H1 (cell line): ENCODE data around the gene IFITM10. TPM values are rescaled to one million over a fixed set of nuclear protein-coding genes. Genes with fewer than 3 reads are reported as not detected.

Experiments used
- CTCF ChIA-PET: fragments of 300-600 bp; sonication (Branson Sonifier 250); formaldehyde crosslinking; loops from one replicate; lab custom pipeline; 2021; ENCODE audit not compliant: partially characterized antibody; lab: Charles Lee
- POLR2A ChIA-PET: fragments of 300-600 bp; sonication (Branson Sonifier 250); formaldehyde crosslinking; loops from one replicate; lab custom pipeline; 2021; ENCODE audit warnings: inconsistent platforms; ENCODE audit not compliant: partially characterized antibody; lab: Charles Lee
- DNase-seq, 2 experiments: peaks; one replicate each; pipeline versions ENCODE4 v3.0.0 to v3.0.0-alpha.2; 2010 to 2022; ENCODE audit warnings: low spot score in 2 of 2, low read depth in 1 of 2, mixed read lengths in 1 of 2
- FAIRE-seq: peaks from 2 replicates; lab custom pipeline; 2011; peaks lifted over from hg19 to GRCh38; lab: Jason Lieb, UNC
- H2AFZ ChIP-seq: 2 replicates; pipeline ENCODE4 v1.8.1; 2012; ENCODE audit warnings: low read length, inconsistent platforms
- H2AK5ac ChIP-seq: 2 replicates; pipeline ENCODE4 v1.6.1; 2013; ENCODE audit warnings: low read depth, low read length
- H2BK120ac ChIP-seq: replicated peaks from 2 replicates; pipeline ENCODE3; 2013; ENCODE audit warnings: low read depth, low read length, inconsistent platforms
- H2BK12ac ChIP-seq: 2 replicates; pipeline ENCODE4 v1.6.1; 2013; ENCODE audit warnings: low read depth, low read length
- H2BK15ac ChIP-seq: 2 replicates; pipeline ENCODE4 v1.6.1; 2013; ENCODE audit warnings: low read length
- H2BK20ac ChIP-seq: 2 replicates; pipeline ENCODE4 v1.6.1; 2013; ENCODE audit warnings: low read length
- H2BK5ac ChIP-seq: 2 replicates; pipeline ENCODE4 v1.6.1; 2013; ENCODE audit warnings: low read depth, low read length
- H3K14ac ChIP-seq: 2 replicates; pipeline ENCODE4 v1.6.1; 2013; ENCODE audit warnings: inconsistent platforms; ENCODE audit not compliant: insufficient read length
- H3K18ac ChIP-seq: 2 replicates; pipeline ENCODE4 v1.6.1; 2013; ENCODE audit warnings: low read length; ENCODE audit errors: extremely low read depth
- H3K23ac ChIP-seq: 2 replicates; pipeline ENCODE4 v1.6.1; 2013; ENCODE audit warnings: inconsistent platforms; ENCODE audit not compliant: insufficient read length
- H3K23me2 ChIP-seq: 2 replicates; pipeline ENCODE4 v1.6.1; 2013; ENCODE audit warnings: low read depth, low read length
- H3K27ac ChIP-seq: 2 replicates; pipeline ENCODE4 v1.6.1; 2011; ENCODE audit warnings: low read depth, low read length, inconsistent platforms
- H3K27me3 ChIP-seq, 4 experiments: replicated peaks in 1 of 4; 1 replicate in 1 of 4; 2 replicates in 3 of 4; pipeline versions ENCODE4 v1.6.1 to v1.8.1; 2011 to 2013; ENCODE audit warnings: low read length in 3 of 4, mild to moderate bottlenecking in 3 of 4, inconsistent platforms in 2 of 4, mixed read lengths in 2 of 4, moderate library complexity in 1 of 4; ENCODE audit not compliant: control insufficient read depth in 3 of 4, insufficient read depth in 3 of 4; ENCODE audit errors: extremely low read depth in 1 of 4
- H3K36me3 ChIP-seq, 4 experiments: 2 replicates each; pipeline versions ENCODE4 v1.6.1 to v1.8.1; 2011 to 2013; ENCODE audit warnings: mild to moderate bottlenecking in 4 of 4, low read length in 3 of 4, moderate library complexity in 2 of 4, control low read depth in 1 of 4, inconsistent platforms in 1 of 4; ENCODE audit not compliant: insufficient read depth in 4 of 4, control insufficient read depth in 2 of 4
- H3K4ac ChIP-seq: replicated peaks from 2 replicates; pipeline ENCODE3; 2013; ENCODE audit warnings: low read length, low read depth, mixed read lengths, inconsistent platforms; ENCODE audit not compliant: insufficient read length
- H3K4me1 ChIP-seq, 4 experiments: replicated peaks in 1 of 4; 1 replicate in 1 of 4; 2 replicates in 3 of 4; pipeline versions ENCODE4 v1.6.1 to v1.8.1; 2011 to 2013; ENCODE audit warnings: low read length in 3 of 4, inconsistent platforms in 2 of 4, mixed read lengths in 1 of 4; ENCODE audit not compliant: insufficient read depth in 4 of 4, control insufficient read depth in 3 of 4
- H3K4me2 ChIP-seq, 2 experiments: 2 replicates each; pipeline versions ENCODE4 v1.6.1 to v1.8.1; 2011 to 2013; ENCODE audit warnings: low read depth in 2 of 2, low read length in 2 of 2, control low read depth in 1 of 2, inconsistent platforms in 1 of 2, mild to moderate bottlenecking in 1 of 2; ENCODE audit not compliant: insufficient read depth in 1 of 2
- H3K4me3 ChIP-seq, 4 experiments: fragments of 200-600, 300-600 bp in 1 of 4; sonication (generic), shearing (Covaris generic), sonication (Bioruptor Twin) in 1 of 4; 2 replicates each; pipeline versions ENCODE4 v1.5.1 to v1.8.1; 2011 to 2016; ENCODE audit warnings: low read length in 4 of 4, low read depth in 3 of 4, control low read depth in 2 of 4, inconsistent platforms in 2 of 4, mild to moderate bottlenecking in 2 of 4, mixed read lengths in 1 of 4, moderate library complexity in 1 of 4; ENCODE audit not compliant: insufficient read depth in 2 of 4; ENCODE audit errors: extremely low read depth in 1 of 4
- H3K56ac ChIP-seq: replicated peaks from 2 replicates; pipeline ENCODE3; 2013; ENCODE audit warnings: low read depth, mild to moderate bottlenecking, mixed read lengths, low read length, inconsistent platforms; ENCODE audit not compliant: insufficient read length
- H3K79me1 ChIP-seq: 2 replicates; pipeline ENCODE4 v1.6.1; 2013; ENCODE audit warnings: low read depth, low read length, control low read depth
- H3K79me2 ChIP-seq, 2 experiments: 2 replicates each; pipeline versions ENCODE4 v1.6.1 to v1.8.1; 2012 to 2013; ENCODE audit warnings: low read length in 2 of 2, mild to moderate bottlenecking in 2 of 2, inconsistent platforms in 1 of 2; ENCODE audit not compliant: insufficient read depth in 2 of 2, control insufficient read depth in 1 of 2
- H3K9ac ChIP-seq, 4 experiments: replicated peaks in 1 of 4; 1 replicate in 1 of 4; 2 replicates in 3 of 4; pipeline versions ENCODE4 v1.6.1 to v1.8.1; 2011 to 2013; ENCODE audit warnings: low read depth in 3 of 4, low read length in 3 of 4, control low read depth in 2 of 4, mild to moderate bottlenecking in 2 of 4, moderate library complexity in 2 of 4, inconsistent platforms in 1 of 4; ENCODE audit errors: extremely low read depth in 1 of 4
- H3K9me3 ChIP-seq, 2 experiments: 2 replicates each; pipeline versions ENCODE4 v1.6.1 to v1.8.1; 2012 to 2013; ENCODE audit warnings: mild to moderate bottlenecking in 2 of 2, moderate library complexity in 2 of 2, control low read depth in 1 of 2, inconsistent platforms in 1 of 2, low read depth in 1 of 2, low read length in 1 of 2, mixed read lengths in 1 of 2; ENCODE audit not compliant: insufficient read depth in 2 of 2
- H4K20me1 ChIP-seq, 2 experiments: replicated peaks in 1 of 2; 2 replicates each; pipeline versions ENCODE3 to v1.8.1; 2011 to 2013; ENCODE audit warnings: inconsistent platforms in 2 of 2, low read length in 2 of 2, mild to moderate bottlenecking in 1 of 2; ENCODE audit not compliant: insufficient read depth in 2 of 2, control insufficient read depth in 1 of 2
- H4K5ac ChIP-seq: 2 replicates; pipeline ENCODE4 v1.6.1; 2013; ENCODE audit warnings: low read length, low read depth, mixed read lengths, inconsistent platforms; ENCODE audit not compliant: insufficient read length
- H4K8ac ChIP-seq: 2 replicates; pipeline ENCODE4 v1.8.0; 2013; ENCODE audit warnings: mild to moderate bottlenecking, moderate library complexity, low read length, inconsistent platforms; ENCODE audit not compliant: insufficient read depth; ENCODE audit errors: extremely low read depth
- H4K91ac ChIP-seq: replicated peaks from 2 replicates; pipeline ENCODE3; 2013; ENCODE audit warnings: low read length, mixed read lengths, inconsistent platforms; ENCODE audit not compliant: insufficient read length
- CBX5 ChIP-seq: fragments of 300-800, 300-1000 bp; sonication (generic); IDR thresholded peaks from 2 replicates; pipeline ENCODE4 v1.7.1; 2016; ENCODE audit warnings: antibody characterized with exemption, low read length, low read depth
- CBX8 ChIP-seq: fragments of 300-800, 300-1000 bp; sonication (generic); IDR thresholded peaks from 2 replicates; pipeline ENCODE4 v1.7.1; 2016; ENCODE audit warnings: low read depth, low read length, borderline replicate concordance
- HDAC2 ChIP-seq, 2 experiments: fragments of 300-600 bp in 1 of 2; sonication (generic) in 1 of 2; IDR thresholded peaks; 2 replicates each; pipeline ENCODE4 v1.6.1; 2011 to 2012; ENCODE audit warnings: low read depth in 2 of 2, low read length in 2 of 2, mild to moderate bottlenecking in 2 of 2, moderate library complexity in 2 of 2, borderline replicate concordance in 1 of 2, inconsistent platforms in 1 of 2
- MAFK ChIP-seq: IDR thresholded peaks from 2 replicates; pipeline ENCODE4 v1.6.1; 2012; ENCODE audit warnings: low read depth, mild to moderate bottlenecking, improper control_type of control experiment, low read length
- NANOG ChIP-seq: IDR thresholded peaks from 2 replicates; pipeline ENCODE4 v1.6.1; 2011; ENCODE audit warnings: low read length, low read depth, mild to moderate bottlenecking, inconsistent platforms; ENCODE audit not compliant: insufficient read depth, poor library complexity, severe bottlenecking
- RAD21 ChIP-seq, 2 experiments: IDR thresholded peaks in 1 of 2; conservative IDR thresholded peaks in 1 of 2; 2 replicates each; pipeline ENCODE4 v1.6.1; 2011; ENCODE audit warnings: low read depth in 2 of 2, low read length in 2 of 2, improper control_type of control experiment in 1 of 2, inconsistent platforms in 1 of 2, mild to moderate bottlenecking in 1 of 2, moderate library complexity in 1 of 2
- SP2 ChIP-seq: IDR thresholded peaks from 2 replicates; pipeline ENCODE4 v1.6.1; 2012; ENCODE audit warnings: mild to moderate bottlenecking, low read length, inconsistent platforms
- SRF ChIP-seq: IDR thresholded peaks from 2 replicates; pipeline ENCODE4 v1.6.1; 2011; ENCODE audit warnings: mild to moderate bottlenecking, low read depth, low read length, moderate library complexity
- SUZ12 ChIP-seq: fragments of 200-600 bp; sonication (generic); IDR thresholded peaks from 2 replicates; pipeline ENCODE4 v1.6.1; 2012; ENCODE audit warnings: mild to moderate bottlenecking, inconsistent platforms, low read length, moderate library complexity, mixed read lengths
- WGBS, 2 experiments: shearing (Covaris generic) in 1 of 2; methylation state at CpG; one replicate each; pipeline versions ENCODE4 v1.1.6 to v1.1.7; 2013 to 2015; ENCODE audit warnings: low lambda C conversion rate in 2 of 2, mixed read lengths in 2 of 2, inconsistent platforms in 1 of 2, low coverage in 1 of 2, missing lambda C conversion rate in 1 of 2; ENCODE audit not compliant: insufficient replicate concordance in 2 of 2, insufficient coverage in 1 of 2, insufficient read length in 1 of 2; ENCODE audit errors: extremely low coverage in 1 of 2, missing lambda C conversion rate in 1 of 2; 5-methylcytosine and 5-hydroxymethylcytosine counted together
- polyA plus RNA-seq, 7 experiments: library from polyadenylated mRNA; depleted of rRNA in 3 of 7; stranded (reverse) in 5 of 7; unstranded in 2 of 7; fragments of >200 nt in 5 of 7; fragments of 200-250 nt in 2 of 7; gene quantifications; 1 replicate in 5 of 7; 2 replicates in 1 of 7; 4 replicates in 1 of 7; pipeline versions ENCODE4 v1.2.1 to v1.2.3, GENCODE V29; 2011 to 2013; ENCODE audit warnings: missing spikeins in 2 of 7, mixed read lengths in 2 of 7
- total RNA-seq: library from RNA; stranded (reverse); fragmentation: NEBNext Ultra II Directional; extraction: Animal tissue kit (Norgen Biotek cat#: 25700); gene quantifications from 2 replicates; pipeline ENCODE4 v1.2.1, GENCODE V29; 2021
- TF ChIP-seq, protein P1 (sequence below): IDR thresholded peaks from 2 replicates; pipeline ENCODE4 v1.6.1; 2012; ENCODE audit warnings: inconsistent platforms

Gene IFITM10
- total and polyA plus RNA-seq, 2 of the 8 experiments (the other 6 are each of a cell fraction or from before 2014, with no cell fraction given), result 0.08 to 0.22 TPM

DNA sequence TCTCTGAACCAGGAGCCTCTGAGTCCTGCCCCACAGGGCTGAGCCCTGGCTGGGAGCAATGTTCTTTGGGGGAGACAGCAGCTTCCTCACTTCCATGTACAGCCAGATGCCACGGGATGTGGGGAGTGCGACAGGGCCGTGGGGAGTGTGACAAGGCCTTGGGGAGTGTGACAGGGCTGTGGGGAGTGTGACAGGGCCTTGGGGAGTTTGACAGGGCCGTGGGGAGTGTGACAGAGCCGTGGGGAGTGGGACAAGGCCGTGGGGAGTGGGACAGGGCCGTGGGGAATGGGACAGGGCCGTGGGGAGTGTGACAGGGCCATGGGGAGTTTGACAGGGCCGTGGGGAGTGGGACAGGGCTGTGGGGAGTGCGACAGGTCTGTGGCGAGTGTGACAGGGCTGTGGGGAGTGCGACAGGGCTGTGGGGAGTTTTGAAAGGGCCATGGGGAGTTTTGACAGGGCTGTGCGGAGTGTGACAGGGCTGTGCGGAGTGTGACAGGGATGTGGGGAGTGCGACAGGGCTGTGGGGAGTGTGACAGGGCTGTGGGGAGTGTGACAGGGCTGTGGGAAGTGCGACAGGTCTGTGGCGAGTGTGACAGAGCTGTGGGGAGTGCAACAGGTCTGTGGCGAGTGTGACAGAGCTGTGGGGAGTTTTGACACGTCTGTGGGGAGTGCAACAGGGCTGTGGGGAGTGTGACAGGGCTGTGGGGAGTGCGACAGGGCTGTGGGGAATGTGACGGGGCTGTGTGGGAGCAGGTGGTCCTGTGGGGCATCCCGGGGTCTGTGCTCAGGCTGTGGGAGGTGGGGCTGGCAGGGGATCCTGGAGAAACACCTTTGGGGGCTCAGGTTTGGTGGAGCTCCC, 60.0 kb downstream of the IFITM10 start:
- CTCF ChIA-PET, result interaction anchor here (1.0 to 6.9 kb wide), 10 partner anchors 10 to 466 kb away, joined by 3 to 255 read pairs (median 18); partner anchors contain the start of genes PRR33 and SYT8
- H3K79me1 ChIP-seq, result no peaks in the 10 kb centered on the region
- no peak overlapping the region for H3K4ac ChIP-seq
- peaks cover 0 to 10% (median 3%) of the 10 kb centered on the region in 4 experiments; a peak in 3 of 7 replicates for H3K4me1 ChIP-seq
- H2BK20ac ChIP-seq, result no peak overlapping the region
- no peak overlapping the region for H3K4me3 ChIP-seq
- no peak overlapping the region for H2AK5ac ChIP-seq
- WGBS, 2 experiments, result 71% methylated on average over 22 of the region's 22 CpGs; no CpG with 5 or more reads in 1 of the 2 experiments
- H3K56ac ChIP-seq, result no peak overlapping the region
- FAIRE-seq, result no peak
- no peak overlapping the region for H3K14ac ChIP-seq
- no peaks in the 10 kb centered on the region for H3K9me3 ChIP-seq
- H4K8ac ChIP-seq, result no peak overlapping the region
- DNase-seq, result no peak
- no peak overlapping the region for H3K23ac ChIP-seq
- H2AFZ ChIP-seq, result no peak overlapping the region
- no peak overlapping the region for H2BK12ac ChIP-seq
- no peak overlapping the region for H2BK5ac ChIP-seq
- H3K27ac ChIP-seq, result no peak overlapping the region
- H3K18ac ChIP-seq, result no peak overlapping the region
- no peak overlapping the region for H2BK120ac ChIP-seq
- H3K23me2 ChIP-seq, result no peaks in the 10 kb centered on the region; the same call in 1 of the 2 replicates
- H3K27me3 ChIP-seq, result peaks cover 0 to 7% (median 0%) of the 10 kb centered on the region in 4 experiments; a peak in 2 of 7 replicates
- H3K9ac ChIP-seq, result no peak overlapping the region
- H4K20me1 ChIP-seq, result no peaks in the 10 kb centered on the region
- H4K91ac ChIP-seq, result no peak overlapping the region
- POLR2A ChIA-PET, result interaction anchor here (0.6 kb wide), 1 partner anchor 204 kb away, joined by 3 read pairs; no protein-coding TSS in a partner anchor
- H3K4me2 ChIP-seq, result no peak overlapping the region
- H3K79me2 ChIP-seq, result no peaks in the 10 kb centered on the region
- H2BK15ac ChIP-seq, result no peak overlapping the region
- no peaks in the 10 kb centered on the region for H3K36me3 ChIP-seq
- H4K5ac ChIP-seq, result no peak overlapping the region
- no peak for TF ChIP-seq HDAC2 (IDR thresholded peaks at IDR 0.05; ENCODE audit: borderline replicate concordance in 1 of 2, low read depth in 2 of 2, low read length in 2 of 2)
- TF ChIP-seq CBX5, result no peak
- no peak for TF ChIP-seq NANOG
- TF ChIP-seq SP2, result no peak
- no peak for TF ChIP-seq RAD21 (IDR thresholded peaks at IDR 0.05 in 1 of 2, conservative IDR thresholded peaks at IDR 0.05 in 1 of 2; ENCODE audit: low read depth in 2 of 2, low read length in 2 of 2)
- TF ChIP-seq, protein P1, sequence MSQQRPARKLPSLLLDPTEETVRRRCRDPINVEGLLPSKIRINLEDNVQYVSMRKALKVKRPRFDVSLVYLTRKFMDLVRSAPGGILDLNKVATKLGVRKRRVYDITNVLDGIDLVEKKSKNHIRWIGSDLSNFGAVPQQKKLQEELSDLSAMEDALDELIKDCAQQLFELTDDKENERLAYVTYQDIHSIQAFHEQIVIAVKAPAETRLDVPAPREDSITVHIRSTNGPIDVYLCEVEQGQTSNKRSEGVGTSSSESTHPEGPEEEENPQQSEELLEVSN, result no peak
- TF ChIP-seq MAFK, result no peak
- no peak for TF ChIP-seq SUZ12
- no peak for TF ChIP-seq SRF
- TF ChIP-seq CBX8, result no peak
